VCaP (cell line): Measurements from ENCODE around the gene KRT17.

ENCODE experiments used
- H3K27ac ChIP-seq: fragments of 450-650 bp; 2 replicates; pipeline ENCODE4 v1.5.1; 2017
- TF ChIP-seq, protein P1 (sequence below): fragments of 450-650 bp; conservative IDR thresholded peaks from 2 replicates; pipeline ENCODE4 v1.5.1; 2017; ENCODE audit warnings: mild to moderate bottlenecking, moderate library complexity

KRT17 gene

DNA sequence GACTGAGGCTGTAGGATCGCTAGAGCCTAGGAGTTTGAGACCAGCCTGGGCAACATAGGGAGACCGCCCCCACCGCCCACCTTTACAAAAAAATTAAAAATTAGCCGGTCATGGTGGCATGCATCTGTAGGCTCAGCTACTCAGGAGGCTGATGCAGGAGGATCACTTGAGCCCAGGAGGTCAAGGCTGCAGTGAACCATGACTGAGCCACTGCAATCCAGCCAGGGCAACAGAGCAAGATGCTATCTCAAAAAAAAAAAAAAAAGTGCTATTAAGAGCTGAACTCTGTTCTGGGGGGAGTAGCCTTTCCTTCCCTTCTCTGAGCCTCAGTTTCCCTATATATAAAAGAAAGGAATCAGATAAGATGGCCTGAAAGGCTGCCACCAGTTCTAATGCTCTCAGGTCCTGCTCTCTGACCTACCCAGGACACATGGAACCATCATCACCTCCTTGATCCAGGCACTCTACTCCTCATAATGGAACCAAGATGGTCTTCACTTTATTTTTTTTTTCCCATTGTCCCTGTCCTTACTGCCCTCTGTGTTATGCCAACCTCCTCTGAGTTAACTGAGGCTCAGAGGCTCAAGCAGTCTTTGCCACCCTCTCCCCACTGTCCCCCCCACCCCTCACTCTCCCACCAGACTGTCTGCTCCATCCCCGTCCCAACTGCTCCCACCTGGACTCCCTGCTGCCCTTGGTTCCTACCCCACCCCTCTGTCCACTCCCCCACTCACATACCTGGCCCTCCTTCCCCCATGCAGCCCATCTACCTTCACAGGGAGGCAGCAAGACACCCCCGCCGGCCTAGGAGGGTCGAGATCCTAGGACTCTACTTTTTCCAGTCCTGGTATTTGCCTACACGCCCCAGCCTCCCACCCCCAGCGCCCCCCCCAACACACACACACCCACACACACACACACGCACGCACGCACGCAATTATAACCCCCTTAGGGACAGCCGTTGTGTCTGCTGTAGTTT is 40.5 kb upstream of the KRT17 start:
- TF ChIP-seq, protein P1, sequence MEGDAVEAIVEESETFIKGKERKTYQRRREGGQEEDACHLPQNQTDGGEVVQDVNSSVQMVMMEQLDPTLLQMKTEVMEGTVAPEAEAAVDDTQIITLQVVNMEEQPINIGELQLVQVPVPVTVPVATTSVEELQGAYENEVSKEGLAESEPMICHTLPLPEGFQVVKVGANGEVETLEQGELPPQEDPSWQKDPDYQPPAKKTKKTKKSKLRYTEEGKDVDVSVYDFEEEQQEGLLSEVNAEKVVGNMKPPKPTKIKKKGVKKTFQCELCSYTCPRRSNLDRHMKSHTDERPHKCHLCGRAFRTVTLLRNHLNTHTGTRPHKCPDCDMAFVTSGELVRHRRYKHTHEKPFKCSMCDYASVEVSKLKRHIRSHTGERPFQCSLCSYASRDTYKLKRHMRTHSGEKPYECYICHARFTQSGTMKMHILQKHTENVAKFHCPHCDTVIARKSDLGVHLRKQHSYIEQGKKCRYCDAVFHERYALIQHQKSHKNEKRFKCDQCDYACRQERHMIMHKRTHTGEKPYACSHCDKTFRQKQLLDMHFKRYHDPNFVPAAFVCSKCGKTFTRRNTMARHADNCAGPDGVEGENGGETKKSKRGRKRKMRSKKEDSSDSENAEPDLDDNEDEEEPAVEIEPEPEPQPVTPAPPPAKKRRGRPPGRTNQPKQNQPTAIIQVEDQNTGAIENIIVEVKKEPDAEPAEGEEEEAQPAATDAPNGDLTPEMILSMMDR = no peak

DNA sequence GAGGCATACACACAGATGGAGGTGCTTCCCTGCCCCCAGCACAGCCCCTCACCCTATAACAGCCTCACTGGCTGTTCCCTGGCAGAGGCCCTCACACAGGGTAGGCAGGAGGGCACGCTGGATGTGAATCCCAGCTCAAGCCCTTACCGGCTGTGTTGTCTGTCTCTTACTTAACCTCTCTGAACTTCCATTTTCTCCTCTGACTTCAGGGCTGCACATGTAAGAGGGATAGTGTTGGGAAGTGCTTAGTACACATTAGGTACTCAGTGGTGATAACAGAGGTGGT is 39.7 kb upstream of the KRT17 start:
- H3K27ac ChIP-seq = no peak overlapping the region; the same call in 1 of the 2 replicates
- TF ChIP-seq, protein P1 = no peak

More for the DNA sequence above, 40.5 kb upstream of the KRT17 start:
- peak overlapping the region; percentile 82 for H3K27ac ChIP-seq

DNA sequence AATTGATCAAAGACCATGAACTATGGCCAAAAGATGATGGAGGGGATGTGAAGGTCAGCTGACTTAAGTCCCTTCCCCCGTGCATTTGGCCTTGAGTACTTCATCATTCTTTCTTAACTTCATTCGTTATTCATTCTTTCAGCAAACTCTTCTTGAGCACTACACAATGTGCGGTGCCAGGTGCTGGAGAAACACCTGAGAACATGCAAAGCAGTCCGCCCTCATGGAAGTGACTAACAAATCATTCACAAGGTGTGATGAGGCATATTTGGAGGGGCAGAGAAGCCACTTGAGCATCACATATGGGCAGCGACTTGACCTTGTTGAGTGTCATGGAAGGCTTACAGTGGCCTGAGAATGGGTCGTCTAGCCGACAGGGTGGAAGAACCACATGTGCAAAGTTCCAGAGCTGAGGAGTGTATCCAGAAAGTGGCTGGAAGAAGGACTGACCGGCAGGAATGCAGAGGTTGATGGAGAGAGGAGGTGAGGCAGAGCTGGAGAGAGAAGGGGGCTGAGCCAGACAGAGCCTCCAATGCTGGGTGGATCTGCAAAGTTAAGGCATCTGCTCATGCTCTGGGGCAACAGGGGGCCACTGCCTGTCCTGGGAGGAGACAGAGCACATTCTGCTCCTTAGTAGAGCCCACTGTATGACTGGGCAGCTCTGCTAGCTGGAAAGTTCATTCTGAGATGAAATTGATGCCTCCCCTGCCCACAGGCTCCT is 39.2 kb upstream of the KRT17 start:
- TF ChIP-seq, protein P1 = no peak
- H3K27ac ChIP-seq = no peak overlapping the region; the same call in 1 of the 2 replicates

DNA sequence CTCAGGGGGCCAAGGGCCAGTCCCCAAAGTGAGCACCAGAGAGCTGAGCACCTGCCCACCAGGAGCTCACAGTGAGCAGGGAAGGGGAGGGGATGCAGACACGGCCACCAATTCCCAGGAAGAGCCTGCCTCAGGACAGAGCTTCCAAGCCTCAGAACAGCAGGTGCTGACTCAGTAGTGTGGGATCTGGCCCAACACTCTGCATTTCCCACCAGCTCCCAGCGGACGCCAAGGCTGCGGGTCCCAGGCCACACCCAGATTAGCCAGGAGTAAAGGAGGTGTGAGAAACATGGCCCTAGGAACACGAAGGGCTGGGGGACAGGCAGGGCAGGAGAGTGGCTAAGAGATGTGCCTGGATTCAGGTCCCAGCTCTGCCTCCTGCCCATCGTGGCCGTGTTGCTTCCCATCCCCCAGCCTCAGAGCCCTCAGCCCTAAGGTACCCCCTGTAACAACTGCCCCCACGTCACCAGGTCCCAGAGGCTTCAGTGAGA is 35.9 kb upstream of the KRT17 start:
- no peak overlapping the region for H3K27ac ChIP-seq

DNA sequence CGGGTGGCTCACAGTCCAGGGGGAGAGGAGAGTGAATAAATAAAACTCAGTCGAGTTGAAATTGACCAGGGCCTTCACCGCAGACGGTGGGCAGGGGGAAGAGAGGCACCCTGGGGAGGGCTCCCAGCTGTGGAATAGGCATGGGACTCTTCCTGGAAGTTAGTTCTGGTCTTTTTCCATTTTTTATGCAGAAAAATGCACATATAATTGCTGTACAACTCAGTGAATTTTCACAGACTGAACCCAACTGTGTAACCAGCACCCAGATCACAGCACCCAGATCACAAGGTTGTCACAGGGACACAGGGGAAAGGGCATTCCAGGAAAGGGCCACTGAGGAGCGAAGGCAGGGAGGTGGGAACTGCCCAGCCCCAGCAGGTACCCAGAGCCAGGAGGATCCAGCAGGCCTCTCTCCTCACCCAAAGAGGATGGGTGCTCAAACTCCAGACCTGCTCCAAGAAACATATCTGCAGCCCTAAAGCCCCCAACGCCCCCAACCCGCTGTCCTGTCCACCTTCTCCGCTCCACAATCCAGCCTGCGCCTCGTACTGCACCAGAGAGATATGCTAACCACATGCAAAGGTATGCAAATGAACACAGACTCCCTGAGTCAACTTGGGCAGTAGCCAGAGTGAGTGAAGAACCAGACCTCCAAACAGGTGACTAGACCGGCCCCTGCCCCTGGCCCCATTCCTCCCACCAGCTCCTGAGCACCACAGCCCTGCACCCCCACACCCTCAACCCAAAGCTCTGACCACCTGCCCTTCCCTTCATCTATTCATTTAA is 35.2 kb upstream of the KRT17 start:
- TF ChIP-seq, protein P1 = no peak
- H3K27ac ChIP-seq = no peak overlapping the region

More for the DNA sequence above, 35.9 kb upstream of the KRT17 start:
- TF ChIP-seq, protein P1 = no peak

DNA sequence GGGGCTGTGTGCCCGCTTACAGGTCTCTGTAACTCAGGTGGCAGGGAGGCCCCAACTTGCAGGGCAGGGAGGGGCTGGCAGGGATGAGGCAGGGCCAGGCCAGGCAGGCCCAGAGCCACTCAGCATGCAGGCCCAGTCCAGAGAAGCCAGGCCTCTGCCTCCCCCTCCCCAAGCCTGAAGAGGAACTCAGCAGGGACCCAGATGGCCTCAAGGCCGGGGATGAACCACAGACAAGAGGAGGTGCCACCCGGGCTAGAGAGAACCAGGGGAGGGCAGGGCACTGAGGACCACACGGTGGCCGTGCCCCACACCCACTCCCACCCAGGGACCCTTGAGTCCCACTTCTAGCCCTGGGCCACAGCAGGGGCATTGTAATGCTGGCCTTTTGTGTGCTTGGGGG is 34.5 kb upstream of the KRT17 start:
- no peak overlapping the region for H3K27ac ChIP-seq
- TF ChIP-seq, protein P1 = no peak

DNA sequence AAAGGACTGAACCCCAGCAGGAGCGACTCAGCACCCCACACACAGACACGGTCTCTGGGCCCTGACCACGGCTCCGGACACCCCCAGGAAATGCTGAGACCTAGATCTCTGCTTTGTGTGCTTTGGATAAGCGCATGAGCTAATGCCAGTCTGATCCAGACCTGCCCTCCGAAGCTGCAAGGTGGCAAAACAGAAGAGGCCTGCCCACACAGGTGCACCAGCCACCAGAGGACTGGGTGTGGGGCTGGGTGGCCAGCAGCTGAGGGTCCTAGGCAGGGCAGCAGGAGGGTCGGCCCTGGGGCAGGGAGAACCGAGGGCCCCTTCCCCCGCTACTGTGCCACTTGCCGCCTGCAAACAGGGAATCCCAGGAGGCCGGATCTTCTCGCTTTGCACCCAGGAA is 33.6 kb upstream of the KRT17 start:
- TF ChIP-seq, protein P1 = no peak
- H3K27ac ChIP-seq = no peak overlapping the region
